NOMO-1 treated with dmso at 0.1 percent for 144 hours (cell line): ENCODE measurements around the gene TMEM203.

Experiments used
- DNase-seq: peaks from one replicate; lab custom pipeline; 2025; ENCODE audit not compliant: unreplicated experiment; lab: John Stamatoyannopoulos, UW

Gene TMEM203

DNA sequence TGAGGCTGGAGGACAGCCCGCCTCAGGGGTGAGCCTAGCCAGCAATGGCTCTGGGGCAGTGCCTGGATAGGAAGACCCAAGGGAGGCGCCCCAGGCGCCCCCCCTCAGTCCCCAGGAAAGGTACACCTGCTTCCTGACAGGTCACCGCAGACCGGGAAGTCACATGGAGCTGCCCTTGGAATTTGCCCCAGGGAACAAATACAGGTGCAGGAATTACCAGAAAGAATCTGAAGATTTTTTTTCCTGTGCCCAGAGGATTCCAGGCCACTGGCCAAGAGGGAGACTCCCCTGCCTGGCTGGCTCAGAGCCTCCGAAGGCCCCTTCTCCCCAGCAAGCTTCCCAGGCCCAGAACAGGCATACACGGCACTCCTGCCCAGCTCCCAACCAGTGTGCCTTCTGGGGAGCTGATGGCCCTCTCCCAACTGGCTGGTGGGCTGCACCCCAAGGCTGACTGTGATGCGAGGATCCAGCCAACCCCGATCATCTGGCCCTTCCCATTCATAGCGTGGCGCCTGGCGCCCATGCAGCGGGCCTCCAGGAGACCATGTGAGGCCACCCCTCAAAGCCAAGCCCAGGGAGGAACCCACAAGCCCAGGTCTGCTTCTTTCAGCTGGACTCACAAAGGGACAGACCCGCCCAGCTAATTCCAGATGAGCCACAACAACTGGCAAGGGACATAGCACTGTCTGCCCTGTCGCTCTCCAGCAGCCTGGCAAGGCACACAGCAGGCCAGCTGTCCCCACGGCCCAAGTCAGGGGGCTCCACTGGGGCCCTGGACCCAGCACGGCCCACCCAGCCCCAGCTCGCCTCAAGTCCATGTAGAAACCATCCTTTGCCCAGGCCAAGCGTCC is 7.2 kb downstream of the TMEM203 start:
- DNase-seq, result no peak

DNA sequence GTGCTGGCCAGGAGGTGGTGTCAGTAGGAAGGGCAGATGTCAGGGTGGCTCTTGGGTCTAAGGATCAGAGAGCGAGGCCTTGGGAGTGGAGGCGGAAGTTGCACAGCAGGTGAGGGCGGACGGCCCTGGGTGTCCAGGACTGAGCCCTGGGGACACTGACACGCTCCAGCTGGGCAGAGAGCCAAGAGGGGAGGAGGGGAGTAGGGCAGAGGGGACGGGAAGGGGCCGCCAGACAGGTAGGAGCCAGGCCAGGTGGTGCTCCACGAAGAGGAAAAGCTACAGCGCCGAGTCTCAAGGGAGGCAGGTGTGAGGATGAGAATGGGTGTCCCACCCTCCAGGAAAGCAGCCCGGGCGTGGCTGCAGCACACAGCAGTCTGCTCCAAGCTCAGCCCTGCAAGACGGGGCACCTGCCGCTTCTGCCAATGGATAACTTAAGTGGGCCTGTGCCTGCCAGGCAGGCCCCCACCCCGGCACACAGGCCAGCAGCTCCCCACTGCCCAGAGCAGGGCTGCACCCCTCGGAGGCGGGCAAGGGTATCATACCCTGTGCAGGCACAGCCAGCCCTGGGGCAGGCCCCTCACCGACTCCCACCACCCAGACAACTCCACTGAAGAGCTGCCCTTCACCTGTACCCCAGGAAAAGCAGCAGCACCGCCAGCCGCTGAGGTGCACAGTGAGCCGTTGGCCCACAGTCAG is 9.8 kb downstream of the TMEM203 start:
- no peak for DNase-seq

DNA sequence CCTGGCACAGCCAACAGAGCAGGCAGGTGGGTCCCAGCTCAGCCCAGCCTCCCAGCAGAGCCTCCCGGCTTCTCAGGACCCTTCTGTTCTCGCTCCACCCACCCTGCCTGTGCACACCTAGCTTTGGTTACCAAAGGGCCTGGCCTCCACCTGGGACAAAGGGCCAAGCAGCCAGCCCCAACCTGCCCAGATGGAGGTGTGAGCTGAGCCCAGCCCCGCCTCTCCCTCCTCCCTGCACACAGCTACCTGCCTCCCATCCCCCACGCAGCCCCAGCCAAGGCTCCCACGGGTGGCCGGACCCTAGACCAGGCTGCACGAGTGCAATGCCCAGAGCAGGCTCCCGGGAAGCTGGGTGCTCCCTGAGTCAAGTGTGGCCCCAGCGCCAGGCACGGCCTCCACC is 10.5 kb downstream of the TMEM203 start:
- no peak for DNase-seq

DNA sequence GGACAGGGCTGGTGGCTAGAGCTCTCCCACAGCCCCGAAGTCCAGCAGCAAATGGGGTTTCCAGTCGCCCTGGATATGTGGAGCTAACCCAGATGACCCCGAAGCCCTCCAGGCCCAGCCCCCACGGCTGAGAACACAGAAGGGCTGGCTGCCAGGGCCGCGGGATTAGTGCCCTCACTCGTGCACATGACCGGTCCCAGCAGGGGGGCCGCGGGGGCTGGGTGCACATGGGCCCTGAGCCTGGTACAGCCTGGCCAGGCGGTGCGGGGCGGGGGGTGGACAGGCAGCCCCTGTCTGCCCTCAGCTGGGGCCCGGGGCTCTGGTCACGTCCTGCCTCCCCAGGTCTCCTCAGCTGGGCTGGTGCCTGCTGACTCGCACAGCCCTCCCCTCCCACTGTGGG is 11.1 kb downstream of the TMEM203 start:
- no peak for DNase-seq

DNA sequence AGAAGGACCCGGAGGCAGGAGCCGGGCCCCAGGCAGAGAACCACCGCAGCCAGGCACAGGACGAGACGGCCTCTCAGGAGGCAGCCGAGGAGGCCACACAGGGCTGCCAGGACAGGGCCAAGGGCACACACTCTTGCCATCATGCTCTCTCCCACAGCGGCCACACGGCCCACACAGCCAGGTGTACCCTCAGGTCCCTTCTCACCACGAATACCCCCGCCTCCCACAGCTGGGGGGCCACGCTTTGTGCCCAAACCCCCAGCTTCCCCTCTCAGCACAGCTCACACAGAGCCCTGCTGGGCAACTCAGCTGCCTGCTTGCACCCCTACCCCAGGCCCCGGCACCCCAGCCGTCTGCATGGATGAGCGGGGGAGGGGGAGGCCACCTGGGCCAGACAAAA is 11.7 kb downstream of the TMEM203 start:
- no peak for DNase-seq

DNA sequence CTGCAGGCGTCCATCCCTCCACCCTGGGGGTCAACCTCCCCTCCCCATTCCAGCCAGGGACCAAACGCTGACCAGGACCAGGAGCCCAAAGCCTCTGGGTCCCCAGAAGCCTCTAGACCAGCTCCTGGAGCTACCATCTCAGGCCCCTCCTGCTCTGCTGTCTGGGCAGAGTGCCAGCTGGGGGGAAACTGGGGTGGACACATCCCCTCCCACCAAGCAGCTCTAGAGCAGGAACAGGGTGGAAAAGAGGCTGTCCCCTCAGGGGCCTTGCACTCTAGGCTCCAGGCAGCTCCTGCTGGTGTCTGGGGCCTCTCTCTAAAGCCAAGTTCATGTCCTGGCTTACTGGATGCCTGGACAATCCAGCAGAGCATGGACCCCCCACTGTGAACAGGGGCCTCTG is 12.6 kb downstream of the TMEM203 start:
- DNase-seq, result no peak

DNA sequence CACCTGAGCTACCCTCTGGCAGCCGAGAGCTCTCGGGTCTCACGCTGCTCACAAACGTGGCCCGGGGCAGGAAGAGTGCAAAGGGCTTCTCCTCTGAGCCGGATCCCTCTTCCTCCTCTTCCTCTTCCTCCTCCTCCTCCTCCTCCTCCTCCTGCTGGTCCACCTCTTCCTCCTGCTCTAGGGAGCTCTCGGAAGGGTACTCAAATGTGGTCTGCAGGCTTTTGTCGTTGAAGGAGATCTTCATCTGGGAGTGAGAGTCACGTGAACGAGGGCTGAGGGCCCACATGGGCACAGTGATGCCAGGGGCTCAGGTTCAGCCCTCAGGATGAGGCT is 13.0 kb downstream of the TMEM203 start:
- DNase-seq, result no peak

DNA sequence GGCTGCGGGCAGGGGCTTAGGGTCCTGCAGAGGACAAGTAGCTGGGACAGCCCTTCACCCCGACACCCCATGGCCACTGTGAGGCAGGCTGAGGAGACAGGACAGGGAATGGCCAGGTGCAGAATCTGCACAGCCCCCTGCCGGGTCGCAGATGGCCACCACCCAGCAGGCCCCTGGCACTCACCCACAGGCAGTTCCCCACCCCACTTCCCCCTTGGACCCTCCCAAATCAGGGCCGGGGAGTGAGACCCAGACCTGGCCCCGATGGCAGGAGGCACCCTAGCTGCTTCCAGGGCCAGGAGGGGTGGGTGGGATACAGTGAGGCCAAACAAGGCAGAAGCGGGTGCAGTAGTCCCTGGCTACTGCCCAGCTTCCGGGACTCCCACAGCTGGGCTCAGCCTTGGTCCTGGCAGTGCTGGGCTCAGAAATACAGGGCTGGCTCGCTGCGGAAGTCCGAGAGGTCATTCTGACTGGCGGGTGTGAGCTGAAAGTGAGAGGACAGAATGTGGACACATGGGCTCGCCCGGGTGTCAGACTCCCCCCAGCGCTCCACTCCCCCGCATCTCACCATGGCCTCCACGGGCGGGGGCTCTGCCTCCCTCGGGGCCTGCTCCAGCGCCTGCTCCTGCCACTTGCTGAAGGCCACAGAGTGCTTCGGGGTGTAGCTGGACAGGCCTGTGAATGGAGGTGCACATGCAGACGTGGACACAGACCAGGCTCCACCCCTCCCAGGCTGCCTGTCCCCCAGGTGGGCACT is 13.6 kb downstream of the TMEM203 start:
- DNase-seq, result no peak

DNA sequence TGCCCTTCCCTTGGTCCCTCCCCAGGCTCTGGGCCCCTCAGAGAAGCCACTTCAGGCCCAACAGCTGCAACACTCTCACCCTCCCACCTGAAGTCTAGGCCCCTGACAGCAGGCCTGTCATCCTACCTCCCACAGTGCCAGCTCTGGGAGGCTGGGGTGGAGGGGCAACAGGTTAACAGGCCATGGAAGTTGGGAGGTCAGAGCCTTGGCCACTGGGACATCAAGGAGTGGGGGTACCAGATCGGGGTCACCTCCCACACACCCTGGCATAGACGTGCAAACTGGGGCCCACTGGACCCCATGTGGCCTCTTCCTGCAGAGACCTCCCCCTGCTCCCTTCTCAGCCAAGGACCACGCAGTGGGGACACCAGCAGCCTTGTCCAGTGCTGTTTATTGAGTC is 14.2 kb downstream of the TMEM203 start:
- DNase-seq, result no peak

DNA sequence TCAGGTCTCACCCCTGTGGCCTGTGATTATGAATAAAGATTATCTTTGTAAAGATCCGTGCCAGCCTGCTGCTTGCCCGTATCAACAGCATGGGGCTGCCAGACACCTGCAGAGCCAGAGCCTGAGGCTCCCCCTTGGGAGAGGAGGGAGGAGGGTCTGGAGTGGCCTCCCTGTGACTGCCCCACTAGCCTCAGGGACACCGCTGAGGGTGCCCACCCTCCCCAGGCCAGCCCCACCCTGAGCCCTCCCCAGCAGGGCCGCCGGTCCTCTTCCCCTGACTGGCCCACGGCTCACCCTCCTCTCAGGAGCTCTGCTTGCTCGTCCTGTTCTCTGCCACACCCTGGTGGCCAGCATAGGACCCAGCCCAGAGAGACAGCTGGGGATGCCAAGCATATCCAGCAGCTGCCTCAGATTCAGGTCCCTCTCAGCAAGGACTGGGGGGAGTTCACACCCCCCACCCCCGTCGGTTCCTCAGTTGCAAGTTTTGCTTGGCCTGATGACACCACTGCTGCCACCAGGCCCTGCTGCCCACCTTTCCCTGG is 15.1 kb downstream of the TMEM203 start:
- DNase-seq, result no peak

DNA sequence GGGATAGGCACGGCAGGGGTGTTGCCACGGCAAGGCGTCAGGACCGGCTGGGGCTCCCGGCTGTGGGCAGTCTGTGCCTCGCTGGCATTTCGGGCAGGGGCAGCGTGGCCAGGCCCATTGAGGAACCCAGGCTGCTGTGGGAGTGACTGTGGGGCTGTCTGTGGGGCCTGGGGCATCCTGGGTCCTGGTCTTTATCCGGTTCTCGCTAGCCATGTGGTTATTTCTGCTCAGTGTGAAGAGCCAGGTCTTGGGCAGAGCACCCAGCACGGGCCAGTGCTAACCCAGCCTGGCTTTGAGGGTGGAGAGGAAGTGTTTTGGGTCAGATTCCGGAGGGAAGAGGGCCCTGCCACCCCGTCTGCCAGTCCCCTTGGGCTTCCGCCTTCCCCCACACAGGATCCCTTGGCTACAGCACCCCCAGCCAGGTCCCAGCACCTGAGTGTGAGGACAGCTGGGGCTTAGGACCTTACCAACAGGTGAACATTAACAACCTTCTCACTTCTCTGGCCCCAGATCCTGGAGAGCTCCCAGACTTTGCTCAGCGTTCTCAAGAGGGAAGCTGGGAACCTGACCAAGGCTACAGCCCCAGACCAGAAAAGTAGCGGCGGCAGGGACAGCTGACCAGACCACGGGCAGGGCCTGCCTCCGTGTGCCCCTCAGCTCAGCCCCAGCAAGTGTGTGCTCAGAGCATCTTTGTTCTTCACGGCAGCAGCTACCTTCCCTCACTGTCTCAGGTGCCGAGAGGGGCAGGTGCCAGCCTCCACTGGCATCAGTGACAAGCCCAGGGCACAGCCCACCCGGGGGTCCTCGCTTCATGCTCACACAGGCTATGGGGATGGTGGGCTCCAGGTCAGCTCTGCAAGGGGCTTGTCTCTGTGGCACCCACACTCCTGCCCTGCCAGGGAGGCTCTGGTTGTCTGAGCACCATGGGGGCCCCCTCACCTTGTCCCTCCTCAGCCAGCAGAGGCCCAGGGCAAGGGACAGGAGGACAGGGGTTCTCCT is 15.9 kb downstream of the TMEM203 start:
- DNase-seq, result no peak

DNA sequence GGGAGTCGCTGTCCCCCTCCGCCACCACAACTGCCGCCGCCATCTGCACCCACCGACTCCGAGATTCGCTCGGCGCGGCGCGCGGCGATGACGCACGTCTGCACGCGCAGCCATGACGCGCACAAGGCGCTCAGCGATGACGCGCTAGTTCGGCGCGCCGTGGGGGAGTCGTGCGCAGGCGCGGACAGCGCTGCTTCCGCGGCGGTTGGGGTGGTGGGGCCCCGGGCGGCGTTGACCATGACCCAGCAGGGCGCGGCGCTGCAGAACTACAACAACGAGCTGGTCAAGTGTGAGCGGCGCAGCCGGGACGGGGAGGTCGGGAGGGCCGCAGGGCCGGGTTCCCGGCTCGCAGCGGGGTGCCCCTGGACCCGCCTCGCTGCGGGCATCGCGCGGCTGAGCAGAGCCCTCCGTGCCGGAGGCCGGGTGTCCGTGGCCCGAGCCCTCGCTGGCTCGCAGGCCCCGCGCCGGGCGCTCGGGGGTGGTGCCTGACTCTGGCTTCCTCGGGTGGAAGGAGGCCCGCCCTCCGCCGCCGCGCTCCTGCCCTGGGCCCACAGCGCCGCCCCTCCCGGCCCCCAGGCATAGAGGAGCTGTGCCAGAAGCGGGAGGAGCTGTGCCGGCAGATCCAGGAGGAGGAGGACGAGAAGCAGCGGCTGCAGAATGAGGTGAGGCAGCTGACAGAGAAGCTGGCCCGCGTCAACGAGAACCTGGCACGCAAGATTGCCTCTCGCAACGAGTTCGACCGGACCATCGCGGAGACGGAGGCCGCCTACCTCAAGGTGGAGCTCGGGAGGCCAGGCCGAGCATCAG is 16.8 kb downstream of the TMEM203 start, which contains the start of the genes ANAPC2 and SSNA1:
Gene ANAPC2, minus strand, starts transcription at position 71 of the 807 bp plus-strand sequence. Its CDS starts 28 bp downstream, at position 43.
Gene SSNA1, plus strand, starts transcription at position 187 of the 807 bp plus-strand sequence. Its CDS starts 51 bp downstream, at position 238.
- peak; percentile 93 for DNase-seq

DNA sequence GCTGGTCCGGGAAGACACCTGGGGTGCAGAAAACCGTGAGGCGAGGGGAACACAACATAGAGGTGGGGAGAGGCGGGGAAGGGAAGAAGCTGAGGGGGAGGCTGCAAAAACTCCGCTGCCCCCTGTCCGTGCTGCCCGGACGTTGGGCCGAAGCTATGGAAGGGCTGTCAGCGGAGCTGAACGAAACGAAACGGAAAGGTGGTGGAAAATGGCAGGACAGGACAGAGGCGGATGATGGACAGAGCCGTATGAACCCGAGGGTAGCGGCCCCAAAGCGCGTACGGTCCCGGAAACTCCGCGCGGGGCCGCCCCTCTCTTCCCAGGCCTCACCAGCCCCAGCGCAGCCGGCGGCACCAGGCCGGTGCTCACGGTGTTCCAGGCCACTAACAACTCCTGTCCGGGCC is 17.4 kb downstream of the TMEM203 start:
- no peak for DNase-seq

DNA sequence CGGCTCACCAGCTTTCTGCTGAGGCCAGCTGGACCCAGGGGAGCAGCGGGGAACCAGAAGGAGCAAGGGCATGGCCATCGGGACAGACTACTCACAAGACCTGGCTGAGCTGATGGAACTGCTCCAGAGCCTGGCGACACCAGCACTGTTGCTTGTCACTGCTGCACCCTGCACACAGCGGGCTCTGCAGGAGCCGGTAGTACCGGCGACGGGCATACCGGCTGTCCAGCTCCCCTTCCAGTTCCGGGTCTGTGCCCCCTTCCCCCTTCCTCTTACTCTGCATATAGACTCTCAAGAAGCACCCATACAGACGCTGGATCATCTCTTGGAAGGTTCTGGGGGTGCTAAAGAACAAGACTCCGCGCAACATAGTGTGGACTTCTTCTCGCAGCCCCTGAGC is 18.1 kb downstream of the TMEM203 start:
- no peak for DNase-seq

DNA sequence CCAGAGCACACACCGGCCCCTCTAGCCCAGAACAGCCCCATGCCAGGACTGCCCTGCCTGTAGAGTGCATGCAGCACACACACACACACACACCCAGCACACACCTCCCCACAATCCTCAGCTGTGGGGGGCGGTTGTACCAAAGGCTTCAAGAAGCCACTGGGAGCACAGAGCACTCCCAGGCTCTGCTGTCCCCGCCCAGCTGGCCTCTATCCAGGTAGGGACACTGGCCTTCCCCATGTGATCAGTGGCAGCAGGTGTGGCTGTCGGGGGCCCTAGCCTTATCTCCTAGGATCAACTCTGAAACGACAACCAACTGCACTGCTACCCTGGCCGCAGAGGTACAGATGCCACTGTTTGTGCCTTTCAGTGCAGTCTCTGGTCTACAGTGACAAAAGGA is 19.1 kb downstream of the TMEM203 start:
- DNase-seq, result no peak

DNA sequence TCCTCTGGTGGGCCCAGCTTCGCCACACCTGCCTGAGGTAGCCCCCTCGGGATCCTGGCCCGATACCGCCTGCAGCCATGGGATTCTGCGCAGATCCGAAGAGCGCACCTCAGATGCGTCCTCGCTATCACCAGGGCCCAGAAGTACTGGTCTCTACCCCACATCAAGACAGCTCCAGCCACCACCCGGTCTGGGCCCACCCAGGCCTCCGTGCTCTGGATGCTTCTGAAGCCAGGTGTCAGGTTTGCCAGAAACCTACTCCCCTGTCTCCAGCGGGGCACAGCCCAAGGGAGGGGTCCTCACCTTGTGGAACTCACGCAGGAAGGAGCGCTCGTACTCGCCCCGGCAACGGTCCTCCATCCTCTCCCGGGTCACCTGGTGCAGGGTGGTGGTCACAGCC is 19.5 kb downstream of the TMEM203 start:
- DNase-seq, result no peak

DNA sequence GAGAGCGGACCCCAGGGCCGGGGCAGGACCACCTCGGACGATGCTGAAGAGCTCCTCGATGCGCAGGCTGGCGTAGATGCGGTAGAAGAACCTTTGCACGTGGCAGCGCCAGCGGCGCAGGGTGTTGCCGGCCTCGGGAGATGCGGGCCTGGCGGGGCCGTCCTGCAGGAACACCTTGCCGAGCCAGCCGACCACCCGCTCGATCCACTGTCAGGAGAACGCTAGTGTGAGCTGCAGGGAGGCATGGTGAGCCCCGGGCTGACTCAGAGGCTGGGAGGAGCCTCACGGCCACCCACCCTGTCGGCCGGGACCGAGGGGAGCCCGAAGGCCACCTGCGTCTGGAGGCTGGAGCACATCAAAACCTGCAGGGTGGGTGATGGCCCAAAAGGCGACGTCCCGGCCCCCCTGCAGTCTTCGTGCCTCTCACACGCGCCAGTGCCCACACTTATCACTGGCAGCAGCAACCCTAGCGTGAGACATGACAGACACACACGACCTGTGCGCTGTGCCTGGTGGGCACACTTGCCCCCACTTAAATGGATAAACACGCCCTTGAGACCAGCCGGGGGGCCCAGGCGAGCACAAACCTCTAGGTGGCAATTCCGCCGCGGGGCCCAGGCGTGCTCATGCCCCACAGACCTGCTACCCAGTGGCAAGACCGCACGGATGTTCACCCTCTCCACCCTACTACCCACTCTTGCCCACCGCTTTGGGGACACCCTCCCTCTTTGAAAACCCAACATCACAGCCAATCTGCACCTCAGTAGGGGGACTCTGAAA is 20.4 kb downstream of the TMEM203 start:
- no peak for DNase-seq

DNA sequence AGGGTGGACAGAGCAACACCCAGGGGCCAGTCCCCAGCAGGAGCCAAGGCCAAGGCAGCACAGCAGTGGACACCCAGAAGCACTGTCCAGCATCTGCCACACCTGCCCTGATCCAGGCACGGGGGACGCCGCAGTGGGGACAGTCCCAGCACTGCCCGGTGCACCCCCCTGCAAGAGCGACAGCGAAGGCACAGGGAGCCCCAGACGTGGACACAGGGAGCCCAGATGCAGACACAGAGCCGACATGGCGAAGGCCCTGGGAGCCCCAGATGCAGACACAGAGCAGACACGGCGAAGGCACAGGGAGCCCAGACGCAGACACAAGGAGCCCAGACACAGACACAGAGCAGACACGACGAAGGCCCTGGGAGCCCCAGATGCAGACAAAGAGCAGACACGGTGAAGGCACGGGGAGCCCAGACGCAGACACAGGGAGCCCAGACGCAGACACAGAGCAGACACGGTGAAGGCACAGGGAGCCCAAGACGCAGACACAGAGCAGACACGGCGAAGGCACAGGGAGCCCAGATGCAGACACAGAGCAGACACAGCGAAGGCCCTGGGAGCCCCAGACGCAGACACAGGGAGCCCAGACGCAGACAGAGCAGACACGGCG is 21.4 kb downstream of the TMEM203 start:
- DNase-seq, result no peak
